K562 (cell line): ENCODE data around the gene SLC35A1. TPM values are rescaled to one million over a fixed set of nuclear protein-coding genes. Genes with fewer than 3 reads are reported as not detected.

Experiments
- ATAC-seq: fragments of 200-7000 bp; cut with Tn5 transposase; 3 replicates; pipeline ENCODE4 v1.9.1; 2020; ENCODE audit warnings: moderate library complexity
- BruUV-seq: library from RNA; stranded (reverse); fragments of 400-500 nt; replicated peaks from 2 replicates; lab custom pipeline; 2021; lab: Mats Ljungman, UMichigan
- CTCF ChIA-PET: fragments of 300-600 bp; formaldehyde crosslinking; extraction: SDS; loops from one replicate; lab custom pipeline; 2021; ENCODE audit warnings: low intra/inter-chr PET ratio; lab: Yijun Ruan, JAX
- POLR2A ChIA-PET: fragments of 300-600, 350-650 bp; sonication (Branson Sonifier 250); formaldehyde crosslinking; extraction: SDS; loops from one replicate; lab custom pipeline; 2021; ENCODE audit warnings: antibody characterized with exemption, inconsistent platforms; lab: Yijun Ruan, JAX
- DNase-seq, 4 experiments: peaks; one replicate each; pipeline versions ENCODE4 v3.0.0 to v3.0.0-alpha.2; 2011 to 2018; ENCODE audit warnings: low spot score in 3 of 4, mixed read lengths in 3 of 4; ENCODE audit errors: extremely low read depth in 1 of 4
- FAIRE-seq: peaks from 2 replicates; lab custom pipeline; 2011; peaks lifted over from hg19 to GRCh38; lab: Jason Lieb, UNC
- H2AFZ ChIP-seq: 2 replicates; pipeline ENCODE4 v1.6.0; 2011; ENCODE audit warnings: low read depth, low read length, control low read depth, inconsistent platforms
- H3K27ac ChIP-seq: fragments of 200-600 bp; 3 replicates; pipeline ENCODE4 v1.8.0; 2011; ENCODE audit warnings: low read depth, mild to moderate bottlenecking, control low read depth, inconsistent platforms, low read length, moderate library complexity, mixed read lengths; ENCODE audit errors: extremely low read depth
- H3K27me3 ChIP-seq, 2 experiments: fragments of 300-600 bp in 1 of 2; 2 replicates in 1 of 2; 3 replicates in 1 of 2; pipeline versions ENCODE4 v1.6.0 to v1.8.0; 2011; ENCODE audit warnings: inconsistent platforms in 2 of 2, low read length in 2 of 2, mild to moderate bottlenecking in 1 of 2, mixed read lengths in 1 of 2, moderate library complexity in 1 of 2; ENCODE audit not compliant: control insufficient read depth in 2 of 2, insufficient read depth in 2 of 2
- H3K36me3 ChIP-seq: fragments of 300-600 bp; 3 replicates; pipeline ENCODE4 v1.8.0; 2011; ENCODE audit warnings: mild to moderate bottlenecking, low read length, inconsistent platforms; ENCODE audit not compliant: control insufficient read depth, insufficient read depth
- H3K4me1 ChIP-seq, 2 experiments: fragments of 200-600 bp in 1 of 2; replicated peaks in 1 of 2; 2 replicates in 1 of 2; 3 replicates in 1 of 2; pipeline versions ENCODE4 v1.5.1 to v1.8.0; 2011; ENCODE audit warnings: inconsistent platforms in 2 of 2, low read length in 2 of 2, mild to moderate bottlenecking in 1 of 2, mixed read lengths in 1 of 2, moderate library complexity in 1 of 2; ENCODE audit not compliant: control insufficient read depth in 2 of 2, insufficient read depth in 2 of 2
- H3K4me2 ChIP-seq: 2 replicates; pipeline ENCODE4 v1.6.1; 2011; ENCODE audit warnings: low read length, control low read depth, inconsistent platforms, mixed read lengths; ENCODE audit not compliant: insufficient read depth
- H3K4me3 ChIP-seq: fragments of 200-600 bp; sonication (generic), shearing (Covaris generic); 2 replicates; pipeline ENCODE4 v1.5.1; 2016; ENCODE audit warnings: control low read depth, inconsistent platforms
- H3K79me2 ChIP-seq: fragments of 200-600 bp; 3 replicates; pipeline ENCODE4 v1.8.0; 2011; ENCODE audit warnings: low read length, inconsistent platforms; ENCODE audit not compliant: control insufficient read depth, insufficient read depth
- H3K9ac ChIP-seq, 2 experiments: 2 replicates each; pipeline versions ENCODE4 v1.6.0 to v1.6.1; 2011; ENCODE audit warnings: low read depth in 2 of 2, low read length in 2 of 2, control low read depth in 1 of 2, inconsistent platforms in 1 of 2, mild to moderate bottlenecking in 1 of 2, mixed read lengths in 1 of 2; ENCODE audit not compliant: insufficient read depth in 1 of 2
- H3K9me1 ChIP-seq: one replicate; pipeline ENCODE4 v1.6.0; 2011; ENCODE audit warnings: inconsistent platforms, mild to moderate bottlenecking, low read length, moderate library complexity; ENCODE audit not compliant: control insufficient read depth, insufficient read depth
- H3K9me3 ChIP-seq: replicated peaks from 2 replicates; pipeline ENCODE4 v1.5.1; 2011; ENCODE audit warnings: low read depth, low read length, inconsistent platforms; ENCODE audit not compliant: control insufficient read depth, insufficient read depth
- H4K20me1 ChIP-seq: replicated peaks from 2 replicates; pipeline ENCODE4 v1.6.1; 2011; ENCODE audit warnings: low read length, inconsistent platforms, mixed read lengths; ENCODE audit not compliant: control insufficient read depth, insufficient read depth
- ARID3B ChIP-seq: fragments of 250-450 bp; sonication (Bioruptor Pico); IDR thresholded peaks from 2 replicates; pipeline ENCODE4 v1.4.0; 2020; ENCODE audit warnings: borderline replicate concordance
- BMI1 ChIP-seq: fragments of 150-350 bp; IDR thresholded peaks from 2 replicates; pipeline ENCODE4 v1.6.1; 2014; ENCODE audit warnings: low read length
- CEBPG ChIP-seq, 3 experiments: fragments of 200-800 bp in 1 of 3; sonication (Bioruptor generic) in 1 of 3; sonication (generic) in 1 of 3; formaldehyde crosslinking in 1 of 3; IDR thresholded peaks in 2 of 3; conservative IDR thresholded peaks in 1 of 3; 2 replicates each; pipeline versions ENCODE4 v1.6.1 to v1.8.0; 2016 to 2022; ENCODE audit warnings: missing compliant biosample characterization in 2 of 3, missing genetic modification characterization in 2 of 3, mild to moderate bottlenecking in 1 of 3, missing genetic modification reagents in 1 of 3
- NR2F6 ChIP-seq: fragments of 450-650 bp; formaldehyde crosslinking; IDR thresholded peaks from 2 replicates; pipeline ENCODE4 v1.4.0; 2020; ENCODE audit warnings: mild to moderate bottlenecking
- TAF15 ChIP-seq: fragments of 200-400 bp; formaldehyde crosslinking; IDR thresholded peaks from 2 replicates; pipeline ENCODE4 v1.6.1; 2017; ENCODE audit warnings: mild to moderate bottlenecking, low read depth, low read length, moderate library complexity
- ZNF311 ChIP-seq: fragments of 250-450 bp; sonication (Bioruptor Pico); IDR thresholded peaks from 2 replicates; pipeline ENCODE4 v1.4.0; 2020; ENCODE audit warnings: mild to moderate bottlenecking, moderate library complexity
- ZNF76 ChIP-seq: fragments of 250-450 bp; sonication (Bioruptor Pico); IDR thresholded peaks from 2 replicates; pipeline ENCODE4 v1.4.0; 2020; ENCODE audit warnings: mild to moderate bottlenecking, moderate library complexity, borderline replicate concordance
- ZNF830 ChIP-seq: fragments of 250-450 bp; sonication (Bioruptor Pico); IDR thresholded peaks from 2 replicates; pipeline ENCODE4 v1.5.0; 2021; ENCODE audit warnings: mild to moderate bottlenecking
- WGBS: fragments of 100-300 bp; shearing (Covaris generic); methylation state at CpG from one replicate; pipeline ENCODE4 v1.1.6; 2016; ENCODE audit warnings: low coverage, mixed read lengths; ENCODE audit not compliant: insufficient coverage; ENCODE audit errors: missing lambda C conversion rate; 5-methylcytosine and 5-hydroxymethylcytosine counted together
- in situ Hi-C: fragments of 300-500 bp; cut with MboI; formaldehyde crosslinking; loops from 4 replicates; pipeline ENCODE4 v1.15.0; 2018; ENCODE audit warnings: inconsistent platforms, mixed read lengths
- intact Hi-C: fragments of 100-400 bp; cut with micrococcal nuclease; formaldehyde crosslinking; loops from 2 replicates; pipeline ENCODE4 v1.14.2; 2022
- polyA plus RNA-seq, 8 experiments: library from polyadenylated mRNA; depleted of rRNA in 4 of 8; stranded (reverse) in 5 of 8; unstranded in 3 of 8; fragments of >200 nt; fragmentation: Nextera tagmentation in 2 of 8; fragmentation: Illumina TruSeq in 1 of 8; extraction: Ambion mirVana in 2 of 8; extraction: Trizol in 1 of 8; gene quantifications; 2 replicates each; pipeline versions ENCODE4 v1.2.1 to v1.2.3, GENCODE V29; 2011 to 2014; ENCODE audit warnings: inconsistent platforms in 1 of 8, missing spikeins in 1 of 8
- total RNA-seq, 7 experiments: library from RNA; depleted of rRNA in 6 of 7; stranded (reverse); fragments of >200 nt in 6 of 7; fragmentation: Illumina TruSeq in 2 of 7; extraction: Trizol in 2 of 7; gene quantifications; 2 replicates each; pipeline versions ENCODE4 v1.2.1 to v1.2.3, GENCODE V29; 2011 to 2021; ENCODE audit warnings: low replicate concordance in 1 of 7

SLC35A1 gene
- total and polyA plus RNA-seq, 9 of the 15 experiments (the other 6 are each of a cell fraction or from before 2014, with no cell fraction given): 7.5 to 37.1 (median 14.9) TPM

- Histone ChIP-seq H3K4me1 (no peaks in the 10 kb centered on the region), H3K9ac (no peak overlapping the region), H3K27me3 (no peaks in the 10 kb centered on the region), H3K27ac (no peak overlapping the region), H2AFZ (no peak overlapping the region), H3K36me3 (peaks cover 34% of the 10 kb centered on the region; the same call in 2 of the 3 replicates), H3K9me1 (no peaks in the 10 kb centered on the region), H3K9me3 (no peaks in the 10 kb centered on the region), H3K79me2 (no peaks in the 10 kb centered on the region), H3K4me3 (no peak overlapping the region), H4K20me1 (no peaks in the 10 kb centered on the region), H3K4me2 (no peak overlapping the region)
- POLR2A ChIA-PET: interaction anchor here (0.9 kb wide), 1 partner anchor 13 kb away, joined by 3 read pairs; no protein-coding TSS in a partner anchor
- ATAC-seq (no peak), DNase-seq (no peak), FAIRE-seq (no peak)
- CTCF ChIA-PET: no interaction called here
- 79% methylated on average over 6 of the region's 6 CpGs for whole genome bisulfite sequencing
- BruUV-seq: no TSS peak
- TF ChIP-seq ZNF311 (CRISPR knock-in tag) (no peak), BMI1 (no peak), NR2F6 (CRISPR knock-in tag) (no peak)
- in situ Hi-C loops (no loop called here), intact Hi-C loops (no loop called here)
These were observed 29.2 kb downstream of the SLC35A1 start for GRCh38 chr6:87501809-87502572.

DNA sequence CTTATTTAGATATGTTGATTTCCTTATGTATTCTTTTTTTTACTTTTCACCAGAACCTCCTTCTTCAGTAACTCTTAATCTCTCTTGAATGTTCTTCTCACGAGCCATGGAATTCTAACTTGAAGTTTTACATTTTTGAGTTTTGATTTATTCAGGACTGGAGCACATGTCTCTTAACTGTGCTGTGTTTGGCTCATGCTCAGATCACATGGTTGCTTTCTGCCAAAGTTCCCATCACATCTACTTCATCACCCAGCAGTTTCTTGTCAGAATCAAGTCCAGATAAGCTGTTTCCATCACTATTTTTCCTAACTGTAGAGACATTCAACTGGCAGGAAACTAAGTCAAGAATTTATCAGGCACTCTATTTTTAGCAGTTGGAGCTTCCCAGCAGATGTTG lies 31.7 kb downstream of the SLC35A1 start:
- no peak for FAIRE-seq
- H2AFZ ChIP-seq: no peak overlapping the region
- CTCF ChIA-PET: no interaction called here
- TF ChIP-seq ZNF76 (CRISPR knock-in tag): no peak
- TF ChIP-seq CEBPG (CRISPR knock-in tag; IDR thresholded peaks at IDR 0.05): no peak
- TF ChIP-seq CEBPG (tag; conservative IDR thresholded peaks at IDR 0.05 in 1 of 2, IDR thresholded peaks at IDR 0.05 in 1 of 2): no peak
- no peak for TF ChIP-seq ARID3B (CRISPR knock-in tag)
- TF ChIP-seq TAF15: no peak
- no peak for TF ChIP-seq ZNF830 (CRISPR knock-in tag)

More for the DNA sequence above, 31.7 kb downstream of the SLC35A1 start:
- Histone ChIP-seq H3K4me3 (no peak overlapping the region), H3K4me2 (no peak overlapping the region), H3K27me3 (no peaks in the 10 kb centered on the region), H3K9ac (no peak overlapping the region), H3K79me2 (no peaks in the 10 kb centered on the region), H4K20me1 (no peaks in the 10 kb centered on the region), H3K9me3 (no peaks in the 10 kb centered on the region), H3K4me1 (no peaks in the 10 kb centered on the region), H3K9me1 (no peaks in the 10 kb centered on the region), H3K36me3 (peaks cover 54% of the 10 kb centered on the region; the same call in 2 of the 3 replicates), H3K27ac (no peak overlapping the region)
- POLR2A ChIA-PET: interaction anchor here (0.6 to 1.6 kb wide), 3 partner anchors 9 to 1924 kb away, joined by 4 to 5 read pairs (median 5); no protein-coding TSS in a partner anchor
- ATAC-seq: no peak
- in situ Hi-C loops: no loop called here
- no peak for DNase-seq
- BruUV-seq: no TSS peak
- WGBS: 87% methylated on average over 1 of the region's 1 CpG
- intact Hi-C loops: no loop called here
